ENCODE measurements around the gene FARS2. TPM values are rescaled to one million over a fixed set of nuclear protein-coding genes. Genes with fewer than 3 reads are reported as not detected.

FARS2 gene
- total RNA-seq, 2 experiments from 2014 or later, result 13.8 to 14.3 TPM

- intact Hi-C loops (cut with micrococcal nuclease; ENCODE audit: unreplicated experiment), result no loop called here
- Histone ChIP-seq H3K9me3 (ENCODE audit: low read length) (no peaks in the 10 kb centered on the region; the same call in 1 of the 2 replicates), H3K4me1 (ENCODE audit: insufficient read depth, low read length, poor library complexity, severe bottlenecking) (peaks cover 3% of the 10 kb centered on the region), H3K79me2 (ENCODE audit: insufficient read depth, low read depth, low read length) (no peaks in the 10 kb centered on the region), H3K27ac (ENCODE audit: low read depth, low read length, poor library complexity, severe bottlenecking) (no peak overlapping the region), H3K4me2 (ENCODE audit: low read length) (no peak overlapping the region), H3K9me2 (ENCODE audit: insufficient read depth, low read length) (no peaks in the 10 kb centered on the region), H3K36me3 (ENCODE audit: insufficient read depth, low read length) (no peaks in the 10 kb centered on the region), H3K4me3 (ENCODE audit: low read depth, low read length, poor library complexity, severe bottlenecking) (no peak overlapping the region), H4K20me1 (ENCODE audit: insufficient read depth, low read length) (no peaks in the 10 kb centered on the region), H2AFZ (ENCODE audit: low read length) (no peak overlapping the region)
- CTCF ChIA-PET (ENCODE audit: unreplicated experiment), result no interaction called here
- no peak for TF ChIP-seq EZH2phosphoT487 (IDR thresholded peaks at IDR 0.05; ENCODE audit: borderline replicate concordance, low read depth, low read length)
- TF ChIP-seq CTCF (conservative IDR thresholded peaks at IDR 0.05; ENCODE audit: low read length), result no peak
- no TSS peak for BruUV-seq (replicated peaks)
- DNase-seq (ENCODE audit: low spot score), result no peak
- POLR2A ChIA-PET, result no interaction called here
These were observed 506.2 kb downstream of the FARS2 start for GRCh38 chr6:5767471-5767870.

- H3K4me3 ChIP-seq (ENCODE audit: low read depth, low read length, poor library complexity, severe bottlenecking), result no peak overlapping the region
- no peaks in the 10 kb centered on the region for H3K4me1 ChIP-seq (ENCODE audit: insufficient read depth, low read length, poor library complexity, severe bottlenecking)
- H3K36me3 ChIP-seq (ENCODE audit: insufficient read depth, low read length), result no peaks in the 10 kb centered on the region
- no peaks in the 10 kb centered on the region for H4K20me1 ChIP-seq (ENCODE audit: insufficient read depth, low read length)
- no peak for TF ChIP-seq EZH2phosphoT487 (IDR thresholded peaks at IDR 0.05; ENCODE audit: borderline replicate concordance, low read depth, low read length)
- TF ChIP-seq CTCF (conservative IDR thresholded peaks at IDR 0.05; ENCODE audit: low read length), result no peak
- H3K4me2 ChIP-seq (ENCODE audit: low read length), result no peak overlapping the region
- H3K79me2 ChIP-seq (ENCODE audit: insufficient read depth, low read depth, low read length), result no peaks in the 10 kb centered on the region
- CTCF ChIA-PET (ENCODE audit: unreplicated experiment), result no interaction called here
- H2AFZ ChIP-seq (ENCODE audit: low read length), result no peak overlapping the region
- DNase-seq (ENCODE audit: low spot score), result no peak
- no peaks in the 10 kb centered on the region for H3K9me2 ChIP-seq (ENCODE audit: insufficient read depth, low read length)
- H3K9me3 ChIP-seq (ENCODE audit: low read length), result no peaks in the 10 kb centered on the region; the same call in 1 of the 2 replicates
- H3K27ac ChIP-seq (ENCODE audit: low read depth, low read length, poor library complexity, severe bottlenecking), result no peak overlapping the region
- POLR2A ChIA-PET, result no interaction called here
- BruUV-seq (replicated peaks), result no TSS peak
- intact Hi-C loops (cut with micrococcal nuclease; ENCODE audit: unreplicated experiment), result no loop called here
These were observed 509.9 kb downstream of the FARS2 start for GRCh38 chr6:5771211-5771610.

GRCh38 chr6:5771759-5772390 is 510.6 kb downstream of the FARS2 start:
- no peaks in the 10 kb centered on the region for H3K4me1 ChIP-seq (ENCODE audit: insufficient read depth, low read length, poor library complexity, severe bottlenecking)
- H3K9me3 ChIP-seq (ENCODE audit: low read length), result no peaks in the 10 kb centered on the region; the same call in 1 of the 2 replicates
- H3K27ac ChIP-seq (ENCODE audit: low read depth, low read length, poor library complexity, severe bottlenecking), result no peak overlapping the region
- H3K36me3 ChIP-seq (ENCODE audit: insufficient read depth, low read length), result no peaks in the 10 kb centered on the region
- no peaks in the 10 kb centered on the region for H3K79me2 ChIP-seq (ENCODE audit: insufficient read depth, low read depth, low read length)
- ChIA-PET POLR2A (no interaction called here), CTCF (ENCODE audit: unreplicated experiment) (no interaction called here)
- no peak for DNase-seq (ENCODE audit: low spot score)
- BruUV-seq (replicated peaks), result no TSS peak
- H3K4me3 ChIP-seq (ENCODE audit: low read depth, low read length, poor library complexity, severe bottlenecking), result no peak overlapping the region
- intact Hi-C loops (cut with micrococcal nuclease; ENCODE audit: unreplicated experiment), result no loop called here
- H2AFZ ChIP-seq (ENCODE audit: low read length), result no peak overlapping the region
- H3K9me2 ChIP-seq (ENCODE audit: insufficient read depth, low read length), result no peaks in the 10 kb centered on the region
- H3K4me2 ChIP-seq (ENCODE audit: low read length), result no peak overlapping the region
- H4K20me1 ChIP-seq (ENCODE audit: insufficient read depth, low read length), result no peaks in the 10 kb centered on the region
- TF ChIP-seq EZH2phosphoT487 (IDR thresholded peaks at IDR 0.05; ENCODE audit: borderline replicate concordance, low read depth, low read length), result no peak
- TF ChIP-seq CTCF (conservative IDR thresholded peaks at IDR 0.05; ENCODE audit: low read length), result no peak
